Astrocyte of the hippocampus (primary cell): ENCODE data around the gene DPH2.

Source experiments
- DNase-seq: peaks from one replicate; pipeline ENCODE4 v3.0.0; 2011; ENCODE audit warnings: low read depth, low spot score

The DPH2 gene

GRCh38 chr1:43968348-43968948 is 1.4 kb upstream of the DPH2 start:
- DNase-seq: peak; percentile 54

DNA sequence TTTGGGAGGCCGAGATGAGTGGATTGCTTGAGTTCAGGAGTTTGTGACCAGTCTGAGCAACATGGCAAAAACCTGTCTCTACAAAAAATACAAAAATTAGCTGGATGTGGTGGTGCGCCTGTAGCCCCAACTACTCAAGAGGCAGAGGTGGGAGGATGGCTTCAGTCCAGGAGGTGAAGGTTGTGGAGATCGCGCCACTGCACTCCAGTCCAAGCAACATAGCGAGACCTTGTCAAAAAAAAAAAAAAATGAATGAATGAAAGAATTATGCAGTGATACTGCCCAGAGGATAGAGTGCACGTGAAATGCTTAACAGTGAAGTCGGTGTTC is 429 bp upstream of the DPH2 start:
- DNase-seq: no peak

DNA sequence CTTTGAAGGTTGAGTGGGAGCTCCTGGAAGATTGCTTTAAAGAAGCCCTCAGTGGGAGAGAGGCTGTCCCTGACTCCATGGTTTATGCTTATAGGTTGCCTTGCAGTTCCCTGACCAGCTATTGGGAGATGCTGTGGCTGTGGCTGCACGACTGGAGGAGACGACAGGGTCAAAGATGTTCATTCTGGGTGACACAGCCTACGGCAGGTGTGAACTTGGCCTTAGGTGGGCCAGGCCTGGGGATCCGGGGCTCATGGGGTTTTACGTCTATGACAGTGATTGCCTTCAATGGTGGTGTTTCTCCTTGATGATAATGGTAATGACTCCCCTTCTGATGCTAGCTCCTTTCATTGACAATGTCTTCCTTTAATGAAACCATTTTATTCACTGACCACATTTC is 692 bp downstream of the DPH2 start:
- DNase-seq: no peak

DNA sequence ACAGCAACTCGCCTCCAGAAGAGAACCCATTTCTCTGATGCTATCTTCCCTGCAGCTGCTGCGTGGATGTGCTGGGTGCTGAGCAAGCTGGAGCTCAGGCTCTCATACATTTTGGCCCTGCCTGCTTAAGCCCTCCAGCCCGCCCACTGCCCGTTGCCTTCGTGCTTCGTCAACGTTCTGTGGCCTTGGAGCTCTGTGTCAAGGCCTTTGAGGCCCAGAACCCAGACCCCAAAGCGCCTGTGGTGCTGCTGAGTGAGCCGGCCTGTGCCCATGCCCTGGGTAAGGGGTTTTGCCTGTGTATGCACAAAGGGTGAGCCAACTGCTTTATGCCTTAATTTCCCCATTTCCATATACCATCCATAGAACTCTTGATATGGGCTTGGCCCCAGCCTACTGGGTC is 1.1 kb downstream of the DPH2 start:
- no peak for DNase-seq

DNA sequence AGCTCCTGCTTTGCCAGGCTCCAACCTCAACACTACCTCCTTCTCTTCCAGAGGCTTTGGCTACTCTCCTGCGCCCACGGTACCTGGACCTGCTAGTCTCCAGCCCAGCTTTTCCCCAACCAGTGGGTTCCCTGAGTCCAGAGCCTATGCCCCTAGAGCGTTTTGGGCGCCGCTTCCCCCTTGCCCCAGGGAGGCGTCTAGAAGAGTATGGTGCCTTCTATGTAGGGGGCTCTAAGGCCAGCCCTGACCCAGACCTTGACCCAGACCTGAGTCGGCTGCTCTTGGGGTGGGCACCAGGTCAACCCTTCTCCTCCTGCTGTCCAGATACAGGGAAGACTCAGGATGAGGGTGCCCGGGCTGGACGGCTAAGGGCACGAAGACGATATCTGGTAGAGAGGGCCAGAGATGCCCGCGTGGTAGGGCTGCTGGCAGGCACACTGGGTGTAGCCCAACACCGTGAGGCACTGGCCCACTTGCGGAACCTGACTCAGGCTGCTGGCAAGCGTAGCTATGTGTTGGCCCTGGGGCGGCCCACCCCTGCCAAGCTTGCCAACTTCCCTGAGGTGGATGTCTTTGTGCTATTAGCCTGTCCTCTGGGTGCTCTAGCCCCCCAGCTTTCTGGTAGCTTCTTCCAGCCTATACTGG is 1.6 kb downstream of the DPH2 start:
- no peak for DNase-seq

DNA sequence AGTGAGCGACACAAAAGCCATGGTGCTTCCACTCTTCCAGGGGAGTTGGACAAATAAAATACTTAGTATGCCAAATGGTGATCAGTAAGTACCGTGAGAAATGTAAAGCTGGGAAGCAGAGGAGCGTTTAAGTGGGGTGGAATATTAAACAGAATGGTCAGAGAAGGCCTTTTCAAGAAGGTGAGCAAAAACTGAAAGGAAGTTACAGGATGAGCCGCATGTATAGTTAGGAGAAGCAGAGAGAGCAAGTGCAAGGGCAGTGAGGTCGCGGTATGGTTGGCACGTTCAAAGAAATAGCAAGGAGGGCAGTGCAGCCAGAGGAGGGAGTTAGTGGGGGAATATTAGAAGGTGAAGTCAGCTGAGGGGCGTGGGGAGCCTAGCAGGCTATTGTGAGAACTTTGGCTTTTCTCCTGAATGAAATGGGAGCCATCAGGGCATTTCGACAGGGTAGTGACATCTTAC is 4.2 kb downstream of the DPH2 start:
- DNase-seq: no peak

- DNase-seq: peak; percentile 98
Observed at GRCh38 chr1:43974443-43975248, 4.8 kb downstream of the DPH2 start, which contains the start of gene ATP6V0B. Gene ATP6V0B (plus strand): TSS chr1:43974960. CDS start chr1:43975041, 81 bp downstream.

DNA sequence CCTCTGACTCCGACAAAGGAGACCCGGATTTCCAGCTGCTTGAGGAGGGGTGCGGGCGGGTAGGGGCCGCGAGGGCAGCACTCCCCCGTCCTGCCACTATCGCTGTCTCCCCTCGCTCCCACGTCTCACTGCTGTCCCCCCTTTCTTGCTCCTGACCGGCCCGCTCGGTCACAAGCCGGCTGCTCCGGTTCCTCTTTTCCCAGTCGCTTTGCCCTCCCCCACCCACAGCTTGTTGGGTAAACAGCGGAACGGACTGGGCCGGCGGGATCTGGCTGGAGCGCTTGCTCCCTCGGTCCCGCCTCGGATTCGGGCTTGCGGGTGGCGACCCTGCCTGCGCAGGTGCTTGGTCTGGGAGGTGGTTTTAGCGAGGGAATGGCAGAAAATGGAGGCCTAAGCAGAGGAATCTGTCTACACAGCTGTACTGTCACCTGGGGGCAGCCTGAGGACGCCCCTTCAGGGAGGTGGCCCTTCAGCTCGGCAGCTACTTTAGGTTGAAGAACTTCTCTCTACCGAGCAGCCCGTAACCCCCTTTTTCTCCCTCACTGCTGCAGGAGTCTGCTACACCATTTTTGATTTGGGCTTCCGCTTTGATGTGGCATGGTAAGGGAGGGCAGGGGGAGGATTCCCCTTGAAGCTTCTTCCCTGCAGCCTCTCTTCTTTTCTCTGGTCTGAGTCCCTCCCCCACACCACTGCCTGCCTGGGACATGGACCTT is 5.6 kb downstream of the DPH2 start:
- DNase-seq: peak; percentile 47

- no peak for DNase-seq
Observed at GRCh38 chr1:43976045-43976444, 6.2 kb downstream of the DPH2 start.

GRCh38 chr1:43976890-43977289 is 7.1 kb downstream of the DPH2 start:
- DNase-seq: no peak

GRCh38 chr1:43977376-43978263 is 7.8 kb downstream of the DPH2 start:
- DNase-seq: no peak

DNA sequence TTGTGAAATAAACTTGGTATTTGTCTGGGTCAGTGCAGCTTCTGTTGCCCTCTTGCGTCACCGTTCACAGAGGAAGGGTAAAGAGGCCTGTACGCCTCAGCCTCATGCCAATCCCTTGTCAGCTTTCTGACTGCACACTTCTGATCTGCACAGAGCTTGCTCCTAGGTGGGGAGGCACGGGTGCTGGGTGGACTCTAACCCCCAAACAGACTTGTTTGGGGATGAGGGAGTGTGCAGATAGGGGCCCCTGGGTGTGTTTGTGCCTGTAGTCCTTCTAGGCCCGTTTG is 8.4 kb downstream of the DPH2 start:
- no peak for DNase-seq

GRCh38 chr1:43978551-43979260 is 8.9 kb downstream of the DPH2 start, which contains the start of gene B4GALT2:
Gene B4GALT2 (plus strand): TSS chr1:43979210. CDS start chr1:43981161, 1,951 bp downstream.
- DNase-seq: peak; percentile 76

GRCh38 chr1:43979261-43979527 is 9.4 kb downstream of the DPH2 start:
- peak; percentile 27 for DNase-seq

- DNase-seq: peak; percentile 75
Observed at GRCh38 chr1:43979528-43980254, 9.9 kb downstream of the DPH2 start.

- DNase-seq: no peak
Observed at GRCh38 chr1:43980255-43981134, 10.7 kb downstream of the DPH2 start.

GRCh38 chr1:43981135-43981491 is 11.3 kb downstream of the DPH2 start:
- DNase-seq: no peak

DNA sequence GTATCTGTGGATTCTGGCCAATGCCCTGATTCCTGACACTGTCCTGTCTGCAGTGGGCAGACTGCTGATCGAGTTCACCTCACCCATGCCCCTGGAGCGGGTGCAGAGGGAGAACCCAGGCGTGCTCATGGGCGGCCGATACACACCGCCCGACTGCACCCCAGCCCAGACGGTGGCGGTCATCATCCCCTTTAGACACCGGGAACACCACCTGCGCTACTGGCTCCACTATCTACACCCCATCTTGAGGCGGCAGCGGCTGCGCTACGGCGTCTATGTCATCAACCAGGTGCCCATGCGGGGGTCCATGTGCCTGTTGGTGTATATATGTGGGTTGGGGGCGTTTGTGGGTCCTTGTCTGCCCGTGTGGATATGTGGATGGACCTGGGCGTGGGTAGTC is 11.8 kb downstream of the DPH2 start:
- no peak for DNase-seq

- no peak for DNase-seq
Observed at GRCh38 chr1:43982241-43982640, 12.4 kb downstream of the DPH2 start.
